Mesothelial cell of epicardium (in vitro differentiated cells): ENCODE measurements around the gene SLC15A1. TPM values are rescaled to one million over a fixed set of nuclear protein-coding genes. Genes with fewer than 3 reads are reported as not detected.

Experiments used
- DNase-seq, 2 experiments: peaks; one replicate each; pipeline ENCODE4 v3.0.0; 2021; ENCODE audit warnings: low spot score in 2 of 2; ENCODE audit not compliant: unreplicated experiment in 2 of 2
- H3K27ac Mint-ChIP-seq: 2 replicates; pipeline ENCODE4 v1.8.0; 2021; ENCODE audit warnings: mixed read lengths
- H3K27me3 Mint-ChIP-seq: 2 replicates; pipeline ENCODE4 v1.8.0; 2021; ENCODE audit warnings: low read depth, mixed read lengths
- H3K36me3 Mint-ChIP-seq: 2 replicates; pipeline ENCODE4 v1.8.0; 2021; ENCODE audit warnings: mixed read lengths
- H3K4me1 Mint-ChIP-seq: 2 replicates; pipeline ENCODE4 v1.8.0; 2021; ENCODE audit warnings: mixed read lengths
- H3K4me3 Mint-ChIP-seq: 2 replicates; pipeline ENCODE4 v1.8.0; 2021; ENCODE audit warnings: mild to moderate bottlenecking, moderate library complexity, mixed read lengths
- H3K9me3 Mint-ChIP-seq: 2 replicates; pipeline ENCODE4 v1.8.0; 2021; ENCODE audit warnings: mixed read lengths
- total RNA-seq: library from RNA; stranded (reverse); gene quantifications from 3 replicates; pipeline ENCODE4 v1.2.1, GENCODE V29; 2021
- TF ChIP-seq, protein P1 (sequence below): fragments of 200-600 bp; sonication (generic); IDR thresholded peaks from one replicate; pipeline ENCODE4 v1.5.0; 2021; ENCODE audit warnings: antibody characterized with exemption; ENCODE audit not compliant: unreplicated experiment

SLC15A1 gene
- total RNA-seq, 1 donor from 2014 or later = 1.0 TPM

DNA sequence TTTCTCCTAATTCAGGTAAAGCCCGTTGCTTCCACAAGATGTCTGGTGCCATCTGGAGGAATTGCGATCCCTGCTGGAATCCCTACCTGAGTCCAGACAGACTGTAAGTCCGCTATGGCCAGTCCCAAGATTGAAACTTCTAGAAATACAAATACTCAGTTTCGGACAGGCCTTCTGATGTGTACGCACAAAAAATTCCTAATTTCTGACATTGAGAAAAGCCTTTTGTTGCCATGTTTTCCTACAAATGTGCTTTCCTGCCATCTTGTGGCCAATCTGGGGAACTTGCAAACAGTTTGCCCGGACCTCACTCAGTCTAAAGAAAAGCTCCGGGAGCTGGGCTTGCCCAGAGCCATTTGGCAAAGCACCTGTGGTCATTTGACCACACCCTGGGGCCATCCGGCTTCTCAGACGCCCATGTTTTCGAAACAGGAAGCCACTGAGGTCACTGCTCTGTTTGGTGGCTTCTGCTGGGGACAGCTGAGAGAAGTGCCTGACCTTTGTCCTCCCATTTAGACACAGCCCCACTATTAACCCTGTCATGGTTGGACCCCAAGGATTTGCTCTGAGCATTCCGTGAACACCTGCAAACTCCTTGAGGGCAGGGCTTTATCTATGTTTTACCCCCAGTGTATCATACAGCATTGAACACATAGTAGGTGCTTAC, 79.4 kb downstream of the SLC15A1 start:
- H3K36me3 Mint-ChIP-seq = no peaks in the 10 kb centered on the region
- H3K27me3 Mint-ChIP-seq = peaks cover 4% of the 10 kb centered on the region
- H3K4me1 Mint-ChIP-seq = peaks cover 14% of the 10 kb centered on the region
- H3K27ac Mint-ChIP-seq = no peak overlapping the region
- TF ChIP-seq, protein P1, sequence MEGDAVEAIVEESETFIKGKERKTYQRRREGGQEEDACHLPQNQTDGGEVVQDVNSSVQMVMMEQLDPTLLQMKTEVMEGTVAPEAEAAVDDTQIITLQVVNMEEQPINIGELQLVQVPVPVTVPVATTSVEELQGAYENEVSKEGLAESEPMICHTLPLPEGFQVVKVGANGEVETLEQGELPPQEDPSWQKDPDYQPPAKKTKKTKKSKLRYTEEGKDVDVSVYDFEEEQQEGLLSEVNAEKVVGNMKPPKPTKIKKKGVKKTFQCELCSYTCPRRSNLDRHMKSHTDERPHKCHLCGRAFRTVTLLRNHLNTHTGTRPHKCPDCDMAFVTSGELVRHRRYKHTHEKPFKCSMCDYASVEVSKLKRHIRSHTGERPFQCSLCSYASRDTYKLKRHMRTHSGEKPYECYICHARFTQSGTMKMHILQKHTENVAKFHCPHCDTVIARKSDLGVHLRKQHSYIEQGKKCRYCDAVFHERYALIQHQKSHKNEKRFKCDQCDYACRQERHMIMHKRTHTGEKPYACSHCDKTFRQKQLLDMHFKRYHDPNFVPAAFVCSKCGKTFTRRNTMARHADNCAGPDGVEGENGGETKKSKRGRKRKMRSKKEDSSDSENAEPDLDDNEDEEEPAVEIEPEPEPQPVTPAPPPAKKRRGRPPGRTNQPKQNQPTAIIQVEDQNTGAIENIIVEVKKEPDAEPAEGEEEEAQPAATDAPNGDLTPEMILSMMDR = peak; percentile 83
- peak overlapping the region; percentile 51 for H3K4me3 Mint-ChIP-seq
- H3K9me3 Mint-ChIP-seq = no peaks in the 10 kb centered on the region
- peak in 1 of 2 experiments; percentile 53 for DNase-seq

DNA sequence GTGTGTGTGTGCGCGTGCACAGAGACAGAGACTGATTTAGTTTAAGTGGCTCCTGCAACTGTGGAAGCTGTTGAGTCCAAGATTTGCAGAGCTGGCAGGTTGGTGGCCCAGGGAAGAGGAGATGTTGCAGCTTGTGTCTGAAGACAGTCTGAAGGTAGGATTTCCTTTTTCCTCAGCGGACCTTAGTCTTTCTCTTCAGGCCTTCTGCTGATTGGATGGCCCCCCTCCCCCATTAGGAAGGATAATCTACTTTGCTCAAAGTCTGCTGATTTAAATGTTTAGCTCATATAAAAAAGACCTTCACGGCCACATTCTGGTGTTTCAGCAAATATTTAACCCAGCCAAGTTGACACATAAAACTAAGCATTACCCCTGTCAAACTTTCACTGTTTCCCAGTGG, 84.3 kb downstream of the SLC15A1 start:
- H3K27ac Mint-ChIP-seq = no peak overlapping the region
- no peak for DNase-seq

DNA sequence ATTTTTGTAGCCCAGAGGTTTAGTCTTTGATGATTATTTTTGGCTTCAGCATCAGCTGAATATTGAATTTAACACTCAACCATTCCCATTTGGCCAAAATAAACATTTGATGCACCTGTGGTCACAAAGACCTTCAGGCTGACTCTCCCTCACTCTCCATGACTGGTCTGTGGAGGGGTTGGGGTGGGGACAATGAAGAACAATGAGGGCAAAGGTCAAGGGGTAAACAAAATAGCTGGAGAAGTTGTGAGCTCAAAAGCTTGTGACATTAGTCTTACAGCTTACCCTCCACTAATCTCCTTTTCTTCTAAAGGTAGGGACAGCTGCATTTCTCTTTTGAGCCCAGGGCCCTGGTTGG, 86.9 kb downstream of the SLC15A1 start:
- no peaks in the 10 kb centered on the region for H3K9me3 Mint-ChIP-seq
- no peak overlapping the region for H3K4me3 Mint-ChIP-seq
- TF ChIP-seq, protein P1 = no peak
- H3K27ac Mint-ChIP-seq = no peak overlapping the region
- DNase-seq = no peak
- H3K27me3 Mint-ChIP-seq = peaks cover 4% of the 10 kb centered on the region
- H3K36me3 Mint-ChIP-seq = no peaks in the 10 kb centered on the region
- no peaks in the 10 kb centered on the region for H3K4me1 Mint-ChIP-seq

More for the DNA sequence above, 84.3 kb downstream of the SLC15A1 start:
- TF ChIP-seq, protein P1 = no peak
- Mint-ChIP-seq H3K36me3 (no peaks in the 10 kb centered on the region), H3K9me3 (no peaks in the 10 kb centered on the region), H3K4me3 (no peak overlapping the region), H3K4me1 (peaks cover 1% of the 10 kb centered on the region), H3K27me3 (peaks cover 4% of the 10 kb centered on the region)

DNA sequence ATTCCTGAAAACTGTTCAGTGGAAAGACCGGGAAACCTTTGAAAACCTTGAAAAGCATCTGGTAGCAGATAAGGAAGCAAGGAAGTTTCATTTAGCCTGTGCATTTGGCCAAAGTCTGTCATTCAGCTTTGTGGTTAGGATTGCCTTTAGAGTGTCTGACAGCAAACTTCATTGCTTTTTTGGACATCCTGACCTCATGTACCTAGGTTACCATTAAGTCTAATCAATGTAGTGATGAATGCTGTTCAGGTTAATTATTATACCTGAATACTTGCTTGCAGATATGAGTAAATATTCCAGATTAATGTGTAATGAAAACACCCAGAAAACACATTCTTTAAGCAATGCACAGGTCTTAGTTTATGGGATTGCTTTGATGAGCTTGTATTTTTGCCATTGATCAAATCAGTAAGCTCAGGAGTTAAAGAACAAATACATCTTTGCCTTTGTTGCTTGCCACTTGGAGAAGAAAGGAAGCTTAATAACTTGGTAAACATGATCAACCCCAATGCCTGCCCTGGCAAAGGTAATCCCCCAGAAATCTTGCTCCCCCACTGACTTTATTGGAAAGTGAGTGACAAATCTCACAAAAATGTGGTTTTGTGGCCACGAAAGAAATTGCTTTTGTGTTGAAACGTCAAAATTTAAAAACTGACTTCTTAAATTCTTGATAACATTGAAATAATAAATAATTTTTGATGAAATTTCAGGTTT, 87.4 kb downstream of the SLC15A1 start:
- Mint-ChIP-seq H3K27me3 (peaks cover 4% of the 10 kb centered on the region), H3K4me1 (no peaks in the 10 kb centered on the region), H3K9me3 (no peaks in the 10 kb centered on the region), H3K36me3 (no peaks in the 10 kb centered on the region), H3K27ac (no peak overlapping the region), H3K4me3 (no peak overlapping the region)
- no peak for DNase-seq
- TF ChIP-seq, protein P1 = no peak

DNA sequence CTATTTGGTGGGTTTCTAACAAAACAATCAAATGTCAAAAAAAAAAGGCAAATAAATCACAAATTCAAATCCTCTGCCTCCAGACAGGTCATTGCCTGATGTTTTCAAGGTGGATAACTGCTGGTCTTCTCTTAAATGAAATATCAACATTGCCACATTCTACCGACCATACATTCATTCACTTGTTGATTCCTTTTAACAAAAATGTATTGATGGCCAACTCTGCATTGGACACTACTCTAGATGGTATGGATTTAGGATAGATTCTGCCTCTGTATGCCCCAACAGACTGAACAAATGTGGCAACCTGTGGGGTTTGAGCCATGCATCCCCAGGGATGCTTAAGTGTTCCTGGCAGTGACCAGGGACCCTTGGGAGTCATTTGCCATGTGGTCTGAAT, 88.0 kb downstream of the SLC15A1 start:
- DNase-seq = no peak
- Mint-ChIP-seq H3K9me3 (no peaks in the 10 kb centered on the region), H3K4me3 (no peak overlapping the region), H3K27me3 (peaks cover 3% of the 10 kb centered on the region), H3K4me1 (no peaks in the 10 kb centered on the region), H3K27ac (no peak overlapping the region), H3K36me3 (no peaks in the 10 kb centered on the region)
- TF ChIP-seq, protein P1 = no peak
